Suprapubic skin (tissue), 4 donors: ENCODE measurements around the gene NCAM1.

ENCODE experiments used
- CTCF ChIP-seq, 2 donors: fragments of 200-600 bp in 1 of 2; fragments of 450-650 bp in 1 of 2; sonication (generic) in 1 of 2; IDR thresholded peaks; one replicate each; pipeline ENCODE4 v1.5.1; 2016 to 2019; ENCODE audit warnings: antibody characterized with exemption in 2 of 2, mild to moderate bottlenecking in 1 of 2, moderate library complexity in 1 of 2
- POLR2A ChIP-seq, 2 donors: fragments of 450-650 bp; IDR thresholded peaks; one replicate each; pipeline ENCODE4 v1.6.1; 2017; ENCODE audit warnings: antibody characterized with exemption in 2 of 2, mild to moderate bottlenecking in 2 of 2, moderate library complexity in 2 of 2
- POLR2AphosphoS5 ChIP-seq, 3 donors: sonication (generic); formaldehyde crosslinking; IDR thresholded peaks; one replicate each; pipeline ENCODE4 v1.6.1; 2017; ENCODE audit warnings: antibody characterized with exemption in 3 of 3

GRCh38 chr11:113247221-113247620 lies 286.0 kb downstream of the NCAM1 start:
- TF ChIP-seq CTCF (IDR thresholded peaks at IDR 0.05) (no peak), POLR2AphosphoS5 (IDR thresholded peaks at IDR 0.05) (no peak), POLR2A (IDR thresholded peaks at IDR 0.05) (no peak)
